ENCODE results near the gene MICAL2. TPM values are rescaled to one million over a fixed set of nuclear protein-coding genes. Genes with fewer than 3 reads are reported as not detected.

Gene MICAL2
- total RNA-seq, 1 donor from 2014 or later, result 0.27 TPM

DNA sequence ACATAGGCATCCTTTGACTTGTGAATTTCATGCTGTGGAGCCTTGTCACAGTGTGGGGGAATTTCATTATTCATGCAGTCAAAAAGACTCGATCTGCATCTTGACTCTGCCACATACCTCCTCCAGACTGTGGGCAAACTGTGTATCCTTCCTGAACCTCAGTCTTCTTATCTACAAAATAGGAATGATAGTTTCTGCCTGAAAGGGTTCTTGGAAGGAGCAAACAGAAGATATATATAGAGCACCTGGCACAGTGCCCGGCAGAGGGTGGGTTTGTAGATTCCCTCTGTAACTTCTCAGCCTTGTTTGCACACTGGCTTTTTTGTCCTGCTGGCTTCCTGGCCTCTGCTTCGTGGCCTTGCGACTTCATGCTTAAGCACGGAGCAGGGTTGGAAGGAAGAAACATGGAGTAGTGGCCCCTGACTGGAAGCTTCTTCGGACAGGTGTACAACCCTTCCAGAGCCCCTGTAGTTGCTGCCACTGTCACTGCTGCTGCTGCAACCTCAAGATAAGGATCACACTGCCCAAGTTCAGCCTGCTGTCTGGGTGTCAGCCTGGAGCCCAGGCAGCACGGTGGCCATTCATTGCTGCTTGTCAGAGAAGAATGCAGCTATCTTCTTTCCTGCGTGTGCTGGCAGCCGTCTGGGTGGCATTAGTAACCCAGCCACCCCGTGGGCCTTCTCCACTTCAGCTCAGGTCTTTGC, 106.4 kb downstream of the MICAL2 start:
- no peak for DNase-seq
- no peaks in the 10 kb centered on the region for H3K36me3 Mint-ChIP-seq (ENCODE audit: low read depth)
- ATAC-seq (ENCODE audit: low read depth), result no peak
- H3K4me1 Mint-ChIP-seq, result peaks cover 5% of the 10 kb centered on the region
- ChIA-PET CTCF (no interaction called here), POLR2A (no interaction called here)
- H3K9me3 Mint-ChIP-seq, result no peaks in the 10 kb centered on the region
- TF ChIP-seq, protein P1, sequence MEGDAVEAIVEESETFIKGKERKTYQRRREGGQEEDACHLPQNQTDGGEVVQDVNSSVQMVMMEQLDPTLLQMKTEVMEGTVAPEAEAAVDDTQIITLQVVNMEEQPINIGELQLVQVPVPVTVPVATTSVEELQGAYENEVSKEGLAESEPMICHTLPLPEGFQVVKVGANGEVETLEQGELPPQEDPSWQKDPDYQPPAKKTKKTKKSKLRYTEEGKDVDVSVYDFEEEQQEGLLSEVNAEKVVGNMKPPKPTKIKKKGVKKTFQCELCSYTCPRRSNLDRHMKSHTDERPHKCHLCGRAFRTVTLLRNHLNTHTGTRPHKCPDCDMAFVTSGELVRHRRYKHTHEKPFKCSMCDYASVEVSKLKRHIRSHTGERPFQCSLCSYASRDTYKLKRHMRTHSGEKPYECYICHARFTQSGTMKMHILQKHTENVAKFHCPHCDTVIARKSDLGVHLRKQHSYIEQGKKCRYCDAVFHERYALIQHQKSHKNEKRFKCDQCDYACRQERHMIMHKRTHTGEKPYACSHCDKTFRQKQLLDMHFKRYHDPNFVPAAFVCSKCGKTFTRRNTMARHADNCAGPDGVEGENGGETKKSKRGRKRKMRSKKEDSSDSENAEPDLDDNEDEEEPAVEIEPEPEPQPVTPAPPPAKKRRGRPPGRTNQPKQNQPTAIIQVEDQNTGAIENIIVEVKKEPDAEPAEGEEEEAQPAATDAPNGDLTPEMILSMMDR (IDR thresholded peaks at IDR 0.05), result no peak
- intact Hi-C loops (cut with micrococcal nuclease), result no loop called here
- H3K27me3 Mint-ChIP-seq, result peaks cover 18% of the 10 kb centered on the region
- H3K27ac Mint-ChIP-seq, result no peak overlapping the region
- no peak overlapping the region for H3K4me3 Mint-ChIP-seq

DNA sequence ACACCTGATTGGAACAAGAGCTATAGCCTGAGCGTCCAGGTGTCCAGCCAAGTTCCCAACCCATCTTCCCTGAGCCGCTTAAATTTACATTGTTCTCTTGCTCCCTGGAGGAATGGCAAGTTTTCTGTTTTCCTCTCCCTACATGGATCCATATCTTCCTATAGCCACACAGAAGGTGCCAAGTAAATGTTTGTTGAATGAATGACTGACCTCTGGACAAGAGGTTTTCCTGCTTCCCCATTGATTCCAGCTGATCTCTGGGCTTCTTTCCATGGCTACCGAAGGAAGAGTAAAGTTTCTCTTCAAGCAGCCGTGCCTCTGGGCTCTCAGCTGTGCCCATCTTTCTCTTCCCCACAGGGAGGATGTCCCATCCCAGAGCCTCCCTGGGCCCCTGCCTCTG, 107.5 kb downstream of the MICAL2 start:
- H3K9me3 Mint-ChIP-seq, result no peaks in the 10 kb centered on the region
- no peak for ATAC-seq (ENCODE audit: low read depth)
- ChIA-PET POLR2A (no interaction called here), CTCF (no interaction called here)
- no peak for DNase-seq
- TF ChIP-seq, protein P1 (IDR thresholded peaks at IDR 0.05), result no peak
- intact Hi-C loops (cut with micrococcal nuclease), result no loop called here
- H3K27ac Mint-ChIP-seq, result no peak overlapping the region
- H3K36me3 Mint-ChIP-seq (ENCODE audit: low read depth), result no peaks in the 10 kb centered on the region
- peaks cover 18% of the 10 kb centered on the region for H3K27me3 Mint-ChIP-seq
- peaks cover 5% of the 10 kb centered on the region for H3K4me1 Mint-ChIP-seq
- no peak overlapping the region for H3K4me3 Mint-ChIP-seq

DNA sequence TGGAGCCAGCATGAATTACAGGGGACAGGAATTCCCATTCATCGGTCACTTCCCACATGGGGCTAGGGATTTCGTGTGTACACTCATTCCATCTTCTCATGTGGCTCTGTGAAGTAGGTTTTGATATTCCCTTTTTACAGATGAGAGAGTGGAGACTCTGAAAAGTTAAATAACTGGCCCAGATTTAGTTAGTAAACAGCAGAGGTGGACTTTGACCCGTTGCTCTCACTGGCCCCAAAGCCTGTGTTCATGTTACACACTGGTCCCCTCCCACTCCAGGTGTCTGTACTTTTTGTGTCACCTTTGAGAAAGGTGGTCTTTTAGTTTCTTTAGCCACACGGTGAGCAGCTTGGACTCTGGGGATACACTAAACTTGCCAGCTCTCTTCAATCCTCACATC, 108.5 kb downstream of the MICAL2 start:
- no peak overlapping the region for H3K27ac Mint-ChIP-seq
- POLR2A ChIA-PET, result no interaction called here
- peaks cover 18% of the 10 kb centered on the region for H3K27me3 Mint-ChIP-seq
- intact Hi-C loops (cut with micrococcal nuclease), result no loop called here
- peaks cover 7% of the 10 kb centered on the region for H3K4me1 Mint-ChIP-seq
- H3K4me3 Mint-ChIP-seq, result no peak overlapping the region
- H3K36me3 Mint-ChIP-seq (ENCODE audit: low read depth), result no peaks in the 10 kb centered on the region
- TF ChIP-seq, protein P1 (IDR thresholded peaks at IDR 0.05), result no peak
- DNase-seq (no peak), ATAC-seq (ENCODE audit: low read depth) (no peak)
- H3K9me3 Mint-ChIP-seq, result no peaks in the 10 kb centered on the region
- CTCF ChIA-PET, result no interaction called here

GRCh38 chr11:12219757-12220156, 109.4 kb downstream of the MICAL2 start:
- ChIA-PET CTCF (no interaction called here), POLR2A (no interaction called here)
- Mint-ChIP-seq H3K27me3 (peaks cover 18% of the 10 kb centered on the region), H3K9me3 (no peaks in the 10 kb centered on the region), H3K27ac (no peak overlapping the region), H3K36me3 (ENCODE audit: low read depth) (no peaks in the 10 kb centered on the region), H3K4me1 (peaks cover 15% of the 10 kb centered on the region), H3K4me3 (no peak overlapping the region)
- no peak for ATAC-seq (ENCODE audit: low read depth)
- DNase-seq, result no peak
- intact Hi-C loops (cut with micrococcal nuclease), result no loop called here
- TF ChIP-seq, protein P1 (IDR thresholded peaks at IDR 0.05), result no peak

DNA sequence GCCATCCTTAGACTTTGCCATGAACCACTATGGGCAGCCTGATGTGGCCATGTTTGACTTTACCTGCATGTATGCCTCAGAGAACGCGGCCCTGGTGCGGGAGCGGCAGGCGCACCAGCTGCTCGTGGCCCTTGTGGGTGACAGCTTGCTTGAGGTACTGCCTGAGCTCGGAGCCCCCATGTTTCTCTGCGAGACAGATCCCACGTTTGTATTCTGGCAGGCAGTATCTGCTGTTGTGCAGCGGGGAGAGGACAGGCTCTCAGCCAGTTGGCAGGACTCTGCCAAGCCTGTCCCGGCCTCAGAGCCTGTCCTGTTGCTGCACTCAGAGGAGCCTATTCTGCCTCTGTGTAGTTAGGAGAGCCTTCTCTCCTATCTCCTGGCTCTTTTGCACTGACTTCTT, 109.9 kb downstream of the MICAL2 start:
- no peak overlapping the region for H3K4me3 Mint-ChIP-seq
- ATAC-seq (ENCODE audit: low read depth), result no peak
- H3K27ac Mint-ChIP-seq, result no peak overlapping the region
- no peaks in the 10 kb centered on the region for H3K9me3 Mint-ChIP-seq
- intact Hi-C loops (cut with micrococcal nuclease), result no loop called here
- H3K27me3 Mint-ChIP-seq, result peaks cover 17% of the 10 kb centered on the region
- POLR2A ChIA-PET, result no interaction called here
- CTCF ChIA-PET, result interaction anchor here (0.5 kb wide), 1 partner anchor 157 kb away, joined by 3 read pairs; no protein-coding TSS in a partner anchor
- H3K36me3 Mint-ChIP-seq (ENCODE audit: low read depth), result no peaks in the 10 kb centered on the region
- peaks cover 15% of the 10 kb centered on the region for H3K4me1 Mint-ChIP-seq
- DNase-seq, result no peak
- TF ChIP-seq, protein P1 (IDR thresholded peaks at IDR 0.05), result no peak

Measured in activated B cell treated with CpG ODN at 0.5 μM for 24 hours (primary cell).